ENCODE measurements around the gene NFATC3.
"Not testable (repeated sequence)": the region's sequence is repeated elsewhere in the genome, so short reads cannot be mapped to it uniquely, and the experiment has no call there.

Gene NFATC3

GRCh38 chr16:68105611-68106010, 20.4 kb downstream of the NFATC3 start:
- in situ Hi-C loops (cut with MboI; ENCODE audit: low pct_unique_long_range_greater_than_20kb, low sequenced_read_pairs, unreplicated experiment), result no loop called here
- no peak for DNase-seq (ENCODE audit: low spot score)
- no peak for TF ChIP-seq CTCF (IDR thresholded peaks at IDR 0.05; ENCODE audit: extremely low read depth, insufficient read depth, missing control alignments)

- DNase-seq (ENCODE audit: low spot score); in situ Hi-C loops (cut with MboI; ENCODE audit: low pct_unique_long_range_greater_than_20kb, low sequenced_read_pairs, unreplicated experiment): not testable (repeated sequence)
Observed at GRCh38 chr16:68107230-68107928, 22.2 kb downstream of the NFATC3 start.

- in situ Hi-C loops (cut with MboI; ENCODE audit: low pct_unique_long_range_greater_than_20kb, low sequenced_read_pairs, unreplicated experiment); DNase-seq (ENCODE audit: low spot score): not testable (repeated sequence)
Observed at GRCh38 chr16:68109156-68109555, 24.0 kb downstream of the NFATC3 start.

- DNase-seq (ENCODE audit: low spot score); in situ Hi-C loops (cut with MboI; ENCODE audit: low pct_unique_long_range_greater_than_20kb, low sequenced_read_pairs, unreplicated experiment): not testable (repeated sequence)
Observed at GRCh38 chr16:68110611-68111010, 25.4 kb downstream of the NFATC3 start.

GRCh38 chr16:68111379-68111778, 26.2 kb downstream of the NFATC3 start:
- no peak for DNase-seq (ENCODE audit: low spot score)
- TF ChIP-seq CTCF (IDR thresholded peaks at IDR 0.05; ENCODE audit: extremely low read depth, insufficient read depth, missing control alignments), result no peak
- in situ Hi-C loops (cut with MboI; ENCODE audit: low pct_unique_long_range_greater_than_20kb, low sequenced_read_pairs, unreplicated experiment), result no loop called here

- no peak for DNase-seq (ENCODE audit: low spot score)
- no peak for TF ChIP-seq CTCF (IDR thresholded peaks at IDR 0.05; ENCODE audit: extremely low read depth, insufficient read depth, missing control alignments)
- in situ Hi-C loops (cut with MboI; ENCODE audit: low pct_unique_long_range_greater_than_20kb, low sequenced_read_pairs, unreplicated experiment), result no loop called here
Observed at GRCh38 chr16:68113059-68113761, 28.0 kb downstream of the NFATC3 start.

- DNase-seq (ENCODE audit: low spot score), result no peak
- in situ Hi-C loops (cut with MboI; ENCODE audit: low pct_unique_long_range_greater_than_20kb, low sequenced_read_pairs, unreplicated experiment), result no loop called here
- TF ChIP-seq CTCF (IDR thresholded peaks at IDR 0.05; ENCODE audit: extremely low read depth, insufficient read depth, missing control alignments), result no peak
Observed at GRCh38 chr16:68113765-68114240, 28.6 kb downstream of the NFATC3 start.

- DNase-seq (ENCODE audit: low spot score); in situ Hi-C loops (cut with MboI; ENCODE audit: low pct_unique_long_range_greater_than_20kb, low sequenced_read_pairs, unreplicated experiment): not testable (repeated sequence)
Observed at GRCh38 chr16:68114939-68115338, 29.8 kb downstream of the NFATC3 start.
